Left hindlimb (tissue), 1 donor: ENCODE measurements around the gene FAM227B.
"Not testable (repeated sequence)": the region's sequence is repeated elsewhere in the genome, so short reads cannot be mapped to it uniquely, and the experiment has no call there.

Experiments used
- DNase-seq: peaks from one replicate; pipeline ENCODE4 v3.0.0-alpha.2; 2018

The FAM227B gene

DNA sequence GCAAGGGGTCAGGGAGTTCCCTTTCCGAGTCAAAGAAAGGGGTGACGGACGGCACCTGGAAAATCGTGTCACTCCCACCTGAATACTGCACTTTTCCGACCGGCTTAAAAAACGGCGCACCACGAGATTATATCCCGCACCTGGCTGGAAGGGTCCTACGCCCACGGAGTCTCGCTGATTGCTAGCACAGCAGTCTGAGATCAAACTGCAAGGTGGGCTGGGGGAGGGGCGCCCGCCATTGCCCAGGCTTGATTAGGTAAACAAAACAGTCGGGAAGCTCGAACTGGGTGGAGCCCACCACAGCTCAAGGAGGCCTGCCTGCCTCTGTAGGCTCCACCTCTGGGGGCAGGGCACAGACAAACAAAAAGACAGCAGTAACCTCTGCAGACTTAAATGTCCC, 266.2 kb downstream of the FAM227B start:
- DNase-seq: not testable (repeated sequence)

DNA sequence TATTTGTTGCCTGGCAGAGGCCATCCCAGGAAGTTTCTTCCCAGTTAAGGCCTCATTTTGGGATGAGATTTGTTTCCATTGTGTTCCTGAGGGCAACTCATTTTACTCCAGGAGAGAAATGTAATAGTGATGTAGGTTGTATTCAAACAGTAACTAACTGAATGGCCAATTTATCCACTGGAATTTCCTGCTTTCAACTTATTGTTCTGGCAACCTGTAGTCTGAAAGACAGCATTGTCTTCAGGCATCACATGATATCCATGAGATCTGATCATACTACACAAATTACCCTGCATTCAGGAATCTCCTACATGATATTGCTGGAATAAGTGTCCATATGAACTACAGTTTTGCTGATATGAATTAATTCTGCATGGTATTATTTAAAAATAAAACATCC, 277.1 kb downstream of the FAM227B start:
- no peak for DNase-seq

DNA sequence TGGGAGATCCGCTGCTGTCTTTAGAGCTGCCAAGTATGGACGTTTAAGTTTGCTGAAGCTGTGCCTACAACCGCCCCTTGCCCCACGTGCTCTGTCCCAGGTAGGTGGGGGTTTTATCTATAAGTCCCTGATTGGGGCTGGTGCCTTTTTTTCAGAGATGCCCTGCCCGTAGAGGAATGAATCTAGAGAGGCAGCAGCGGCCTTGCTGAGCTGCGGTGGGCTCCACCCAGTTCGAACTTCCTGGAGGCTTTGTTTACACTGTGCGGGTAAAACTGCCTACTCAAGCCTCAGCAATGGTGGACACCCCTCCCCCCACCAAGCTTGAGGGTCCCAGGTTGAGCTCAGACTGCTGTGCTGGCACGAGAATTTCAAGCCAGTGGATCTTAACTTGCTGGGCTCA, 281.0 kb downstream of the FAM227B start:
- no peak for DNase-seq

DNA sequence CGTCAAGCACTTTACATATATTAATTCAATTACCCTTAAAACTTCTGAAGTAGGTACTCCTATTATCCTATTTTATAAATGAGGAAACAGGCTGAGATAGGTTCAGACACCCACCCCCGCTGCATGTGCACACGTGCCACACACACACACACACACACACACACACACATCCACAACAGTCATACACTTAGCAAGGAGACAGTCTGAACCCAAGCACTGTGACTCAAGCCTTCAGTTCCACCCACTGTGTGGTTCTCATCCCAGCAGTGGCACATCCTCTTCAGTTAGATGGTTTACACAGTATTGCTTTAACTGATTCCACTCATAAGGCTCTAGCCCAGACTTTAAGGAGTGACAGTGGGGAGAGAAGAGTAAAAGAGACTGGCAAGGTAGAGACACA, 288.7 kb downstream of the FAM227B start:
- DNase-seq: no peak

DNA sequence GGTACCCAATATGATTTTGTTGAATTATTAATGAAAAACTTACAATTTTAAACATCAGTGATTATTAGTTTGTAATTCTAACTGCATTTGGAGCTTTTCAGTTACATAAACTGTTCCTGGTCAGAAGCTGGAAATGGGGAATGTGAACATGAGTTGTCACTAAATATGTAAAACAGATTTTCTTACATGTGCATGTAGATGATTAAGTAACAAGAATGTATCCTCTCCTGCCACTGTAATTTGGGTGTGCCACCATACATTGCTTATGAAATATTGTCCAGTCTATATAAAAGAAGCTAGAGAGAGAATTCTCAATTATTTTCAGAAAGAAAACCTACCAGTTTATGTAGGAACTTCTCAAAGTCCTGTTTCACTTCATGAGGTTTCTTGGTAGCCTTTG, 289.2 kb downstream of the FAM227B start:
- no peak for DNase-seq

DNA sequence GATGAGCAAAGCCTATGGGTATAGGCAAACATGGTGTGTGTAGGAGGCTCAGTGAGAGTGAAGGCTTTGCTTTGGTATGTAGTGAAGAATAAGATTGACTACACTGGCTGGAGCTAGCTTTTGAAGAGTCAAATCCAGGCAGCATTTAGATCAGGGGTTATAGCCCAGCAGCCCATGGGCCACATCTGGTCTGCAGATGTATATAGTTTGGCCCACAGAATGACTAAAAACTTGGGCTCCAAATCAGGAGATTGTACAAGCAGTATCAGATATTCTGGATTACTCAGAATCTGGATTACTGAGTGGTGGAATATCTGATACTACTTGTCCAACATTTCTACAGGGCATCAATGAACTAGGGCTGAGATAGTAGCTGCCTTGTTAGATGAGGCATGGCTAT, 290.5 kb downstream of the FAM227B start:
- DNase-seq: no peak

DNA sequence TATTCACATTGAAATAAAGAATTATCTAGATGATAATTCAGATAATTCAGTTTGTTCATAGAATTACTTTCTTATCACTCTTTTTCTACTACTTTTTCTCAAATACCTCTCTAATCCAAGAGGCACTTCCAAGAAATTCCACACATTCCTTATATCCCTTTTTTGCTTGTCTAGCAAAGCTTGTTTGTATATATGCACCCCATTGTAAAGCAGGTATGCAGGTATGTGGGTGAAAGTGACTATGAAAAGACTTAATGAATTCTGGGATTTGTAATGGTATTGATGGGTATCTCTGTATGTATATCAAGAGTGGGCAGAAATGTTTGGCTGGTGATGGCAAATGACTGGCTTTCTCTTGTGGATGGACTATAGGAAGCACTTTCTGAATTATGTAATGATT, 291.7 kb downstream of the FAM227B start:
- no peak for DNase-seq

DNA sequence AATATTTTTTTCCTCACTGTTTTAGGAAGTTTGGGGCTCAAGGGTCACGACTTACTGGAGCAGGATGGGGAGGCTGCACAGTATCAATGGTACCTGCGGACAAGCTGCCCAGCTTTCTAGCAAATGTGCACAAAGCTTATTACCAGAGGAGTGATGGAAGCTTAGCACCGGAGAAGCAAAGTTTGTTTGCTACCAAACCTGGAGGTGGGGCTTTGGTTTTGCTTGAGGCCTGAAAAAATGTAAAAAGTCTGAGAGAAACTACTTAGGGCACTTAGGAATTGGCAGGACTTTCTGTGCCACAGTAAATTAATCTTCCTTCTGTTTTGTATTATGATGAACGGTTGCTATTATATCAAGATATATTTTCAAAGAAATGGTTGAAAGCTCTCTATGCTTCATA, 292.7 kb downstream of the FAM227B start:
- DNase-seq: no peak

DNA sequence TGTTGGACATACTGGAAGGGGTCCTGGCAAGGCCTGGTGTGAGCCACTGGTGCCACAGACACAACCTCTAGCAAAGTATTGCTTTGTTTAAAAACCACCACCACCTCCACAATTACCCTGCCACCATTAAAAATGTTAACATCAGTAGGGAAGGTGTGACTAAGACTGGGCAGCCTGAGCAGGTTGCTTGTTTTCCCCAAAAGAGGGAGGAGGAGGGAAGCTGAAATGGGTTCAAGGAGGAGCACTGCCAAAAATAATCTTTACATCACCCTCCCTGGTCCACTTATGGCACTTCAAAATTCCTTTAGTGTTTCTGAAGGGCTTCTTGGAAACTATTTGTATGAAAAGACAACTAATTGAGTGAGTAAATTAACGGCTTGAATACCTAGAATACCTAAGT, 297.4 kb downstream of the FAM227B start:
- no peak for DNase-seq

DNA sequence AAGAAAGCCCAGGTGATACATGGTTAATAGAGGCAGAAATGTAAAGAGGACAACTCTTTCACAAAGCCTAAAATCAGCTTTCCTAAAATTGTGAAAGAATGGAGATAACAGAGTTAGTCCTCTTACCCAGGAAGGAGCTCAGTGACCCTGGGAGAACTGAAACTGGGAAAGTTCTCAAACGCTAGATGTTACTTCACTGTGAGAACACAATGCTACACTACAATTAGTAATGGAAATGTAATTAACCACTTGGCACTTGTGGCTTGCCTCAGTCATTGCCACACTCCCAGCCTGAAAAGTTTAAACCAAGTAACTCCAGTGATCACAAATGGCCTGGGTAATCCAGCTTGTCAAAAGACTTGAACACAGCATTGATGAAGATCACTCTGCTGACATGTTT, 300.3 kb downstream of the FAM227B start:
- DNase-seq: no peak

DNA sequence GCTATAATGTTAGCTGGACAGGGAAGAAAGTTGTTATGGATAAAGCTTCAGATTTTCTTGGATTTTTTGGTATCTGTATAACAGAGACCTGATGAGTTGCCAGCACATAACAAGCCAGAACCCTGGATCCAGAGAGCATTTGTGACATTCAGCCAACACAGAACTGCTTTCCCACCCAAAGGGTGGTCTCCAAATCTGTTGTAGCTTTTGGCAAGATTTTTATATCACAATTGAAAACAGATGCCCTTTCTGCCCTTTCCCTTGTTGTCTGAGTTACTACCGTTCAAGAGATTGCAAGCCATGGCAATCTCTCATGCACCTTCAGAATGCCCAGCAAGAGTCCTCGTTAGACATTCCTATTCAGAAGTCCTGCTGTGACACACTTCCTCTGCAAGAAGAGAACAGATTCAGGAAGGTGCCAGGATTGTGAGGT, 305.2 kb downstream of the FAM227B start:
- DNase-seq: peak; percentile 56

DNA sequence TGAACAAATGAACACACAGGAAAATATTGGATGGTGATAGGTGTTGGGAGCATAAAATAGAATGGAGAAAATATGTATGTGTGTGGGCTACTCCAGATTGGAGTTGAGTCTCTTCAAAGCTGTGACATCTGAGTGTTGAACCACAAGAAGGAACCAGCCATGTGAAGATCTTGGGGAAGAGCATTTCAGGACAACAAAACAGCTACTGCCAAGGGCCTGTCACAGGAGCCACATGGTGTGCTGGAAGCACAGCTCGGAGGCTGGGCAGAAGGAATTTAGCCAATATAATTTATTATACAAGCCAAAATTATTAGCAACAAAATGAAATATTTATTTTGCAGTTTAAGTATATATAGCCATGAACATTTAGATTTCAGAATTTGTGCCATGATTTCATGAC, 305.9 kb downstream of the FAM227B start:
- DNase-seq: no peak

DNA sequence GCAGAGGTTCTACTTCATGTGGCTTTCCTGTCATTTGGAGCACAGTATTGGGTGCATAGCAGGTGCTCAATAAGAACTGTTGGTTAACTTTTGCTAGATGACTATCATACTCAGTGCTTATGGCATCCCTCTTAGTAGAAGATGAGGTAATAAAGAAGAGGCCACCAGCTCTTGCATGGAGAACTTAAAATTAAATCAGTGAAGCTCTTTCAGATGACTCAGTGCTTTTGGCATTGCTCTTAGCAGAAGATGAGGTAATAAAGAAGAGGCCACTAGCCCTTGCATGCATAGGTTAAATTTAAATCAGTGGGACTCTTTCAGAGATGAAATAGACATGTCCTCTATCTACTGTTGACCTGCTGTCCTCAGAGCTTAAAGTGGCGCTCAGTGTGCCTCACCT, 307.0 kb downstream of the FAM227B start:
- DNase-seq: no peak

DNA sequence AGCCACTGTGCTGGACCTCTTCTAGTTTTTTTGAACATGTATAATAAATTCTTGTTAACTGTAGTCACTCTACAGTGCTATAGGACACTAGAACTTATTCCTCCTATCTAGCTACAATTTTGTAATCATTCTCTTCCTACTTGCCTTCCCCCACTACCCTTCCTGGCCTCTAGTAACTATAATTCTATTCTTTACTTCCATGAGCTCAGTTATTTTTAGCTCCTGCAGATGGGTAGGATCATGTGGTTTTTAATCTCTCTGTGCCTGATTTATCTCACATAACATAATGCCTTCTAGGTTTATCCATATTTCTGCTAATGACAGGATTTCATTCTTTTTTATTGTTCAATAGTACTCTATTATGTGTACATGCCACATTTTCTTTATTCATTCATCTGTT, 310.7 kb downstream of the FAM227B start:
- no peak for DNase-seq

DNA sequence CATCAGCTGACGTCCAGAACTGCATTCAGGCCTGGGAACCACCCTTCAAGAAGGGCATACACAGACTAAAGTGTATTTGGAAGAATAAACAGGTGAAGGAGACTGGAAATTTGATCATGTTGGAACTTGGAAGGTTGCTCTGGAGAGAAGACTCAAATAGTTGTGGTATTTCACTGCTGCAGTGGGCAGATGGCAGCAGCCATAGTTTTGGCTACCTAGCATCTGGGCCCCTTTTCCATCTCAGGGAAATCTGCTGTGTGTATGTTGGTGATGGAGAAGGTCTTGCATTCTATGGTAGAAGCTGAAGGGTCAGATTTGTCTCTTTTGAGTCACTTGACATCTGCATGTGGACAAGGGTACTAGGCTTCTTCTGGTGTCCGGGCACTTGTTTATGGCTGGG, 311.9 kb downstream of the FAM227B start:
- DNase-seq: no peak

DNA sequence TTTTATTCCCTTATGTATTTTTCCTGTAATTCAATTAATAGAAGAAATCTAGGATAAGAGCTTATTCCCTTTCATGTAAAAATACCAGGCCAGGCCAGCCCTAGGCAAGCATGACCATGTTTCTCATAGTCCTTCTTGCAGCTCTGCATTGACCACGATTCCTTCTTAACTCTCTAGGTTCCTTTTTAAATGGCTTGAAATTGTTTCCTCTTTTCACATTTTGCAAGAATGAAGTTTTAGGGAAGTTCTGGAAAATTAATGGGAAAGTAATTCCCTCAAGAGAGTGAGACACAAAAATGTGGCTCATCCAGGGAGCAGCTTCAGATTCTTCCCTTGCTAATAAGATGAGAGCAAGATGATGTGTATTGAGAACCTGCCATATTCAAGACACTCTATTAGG, 314.1 kb downstream of the FAM227B start:
- DNase-seq: no peak

DNA sequence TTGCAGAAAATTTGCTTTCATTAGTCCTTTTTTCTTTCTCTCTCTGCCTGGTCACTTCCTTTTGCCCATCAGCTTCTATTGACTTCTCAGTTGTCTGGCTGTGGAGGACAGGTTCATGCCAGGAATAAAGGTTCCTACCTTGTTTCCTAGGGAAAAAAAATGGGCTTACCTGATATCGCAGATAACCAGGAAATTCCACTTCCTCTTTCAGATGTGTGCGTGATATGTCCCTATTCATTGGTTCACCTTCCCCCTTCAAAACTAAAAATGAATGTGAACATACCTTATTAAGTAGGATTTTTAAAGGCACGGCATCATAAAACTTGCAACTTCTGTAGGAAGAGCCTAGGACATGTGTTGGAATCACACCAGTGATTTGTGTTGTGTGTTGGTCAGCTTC, 317.6 kb downstream of the FAM227B start:
- no peak for DNase-seq

DNA sequence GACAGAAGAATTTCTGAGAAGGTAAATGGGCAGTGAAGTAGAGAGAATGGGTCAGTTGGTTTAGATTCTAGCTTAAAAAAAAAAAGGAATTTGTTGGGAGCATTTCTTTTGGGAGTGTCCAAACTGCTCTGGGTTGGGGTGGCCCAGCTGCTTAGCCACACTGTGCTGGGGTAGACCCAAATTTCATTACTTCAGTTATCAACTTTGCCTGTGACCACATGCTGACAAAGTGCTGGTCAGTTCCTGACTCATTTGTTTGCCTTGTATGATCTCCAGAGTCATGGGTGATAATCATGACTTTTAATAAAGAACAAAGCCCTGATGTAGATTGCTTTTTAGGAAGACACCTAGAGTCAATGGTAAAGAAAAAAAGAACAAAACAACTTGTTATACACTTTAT, 319.1 kb downstream of the FAM227B start:
- DNase-seq: no peak

DNA sequence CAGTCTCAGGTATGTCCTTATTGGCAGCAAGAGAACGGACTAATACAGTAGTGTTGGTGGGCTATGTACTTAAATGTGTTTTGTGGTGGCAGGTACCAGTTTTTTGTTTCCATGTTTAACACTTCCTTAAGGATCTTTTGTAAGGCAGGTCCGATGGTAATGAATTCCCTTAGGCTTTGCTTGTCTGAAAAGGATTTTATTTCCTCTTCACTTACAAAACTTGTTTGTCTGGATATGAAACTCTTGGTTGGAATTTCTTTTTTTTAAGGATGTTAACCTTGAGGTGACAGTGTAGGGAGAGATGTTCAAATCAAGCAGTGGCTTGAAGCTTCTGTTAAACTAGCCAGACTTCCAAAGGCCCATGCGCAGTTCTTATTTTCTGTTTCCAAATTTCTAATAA, 319.8 kb downstream of the FAM227B start:
- no peak for DNase-seq

DNA sequence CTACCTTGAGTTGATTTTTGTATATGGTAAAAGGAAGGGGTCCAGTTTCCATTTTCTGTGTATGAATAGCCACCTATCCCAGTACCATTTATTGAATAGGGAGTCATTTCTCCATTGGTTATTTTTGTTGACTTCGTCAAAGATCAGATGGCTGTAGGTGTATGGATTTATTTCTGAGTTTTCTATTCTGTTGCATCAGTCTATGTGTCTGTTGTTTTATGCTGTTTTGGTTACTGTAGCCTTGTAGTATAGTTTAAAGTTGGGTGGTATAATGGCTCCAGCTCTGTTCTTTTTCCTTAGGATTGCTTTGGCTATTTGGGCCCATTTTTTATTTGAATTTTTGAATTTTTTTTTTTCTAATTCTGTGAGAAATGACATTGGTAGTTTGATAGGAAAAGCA, 323.0 kb downstream of the FAM227B start:
- DNase-seq: no peak

DNA sequence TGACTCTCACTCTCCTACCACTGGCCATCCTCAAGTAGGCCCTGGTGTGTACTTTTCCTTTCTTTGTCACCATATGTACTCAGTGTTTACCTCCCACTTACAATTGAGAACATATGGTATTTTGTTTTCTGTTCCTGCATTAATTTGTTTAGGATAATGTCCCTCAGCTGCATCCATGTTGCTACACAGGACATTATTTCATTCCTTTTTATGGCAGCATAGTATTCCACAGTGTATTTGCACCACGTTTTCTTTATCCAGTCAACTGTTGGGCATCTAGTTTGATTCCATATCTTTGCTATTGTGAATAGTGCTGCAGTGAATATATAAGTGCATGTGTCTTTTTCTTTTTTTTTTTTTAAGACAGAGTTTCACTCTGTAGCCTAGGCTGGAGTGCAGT, 324.4 kb downstream of the FAM227B start:
- no peak for DNase-seq

DNA sequence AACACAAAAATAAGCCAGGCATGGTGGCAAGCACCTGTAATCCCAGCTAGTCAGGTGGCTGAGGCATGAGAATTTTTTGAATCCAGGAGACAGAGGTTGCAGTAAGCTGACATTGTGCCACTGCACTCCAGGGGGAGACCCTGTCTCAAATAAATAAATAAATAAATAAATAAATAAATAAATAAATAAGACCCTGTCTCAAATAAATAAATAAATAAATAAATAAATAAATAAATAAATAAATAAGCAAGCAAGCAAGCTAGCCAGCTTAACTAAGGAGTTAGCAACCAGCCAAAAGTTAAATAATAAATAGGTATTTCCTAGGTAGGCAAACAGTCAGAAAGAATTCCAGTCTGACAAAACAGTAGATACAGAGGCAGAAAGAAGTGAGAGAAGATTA, 326.7 kb downstream of the FAM227B start:
- no peak for DNase-seq

DNA sequence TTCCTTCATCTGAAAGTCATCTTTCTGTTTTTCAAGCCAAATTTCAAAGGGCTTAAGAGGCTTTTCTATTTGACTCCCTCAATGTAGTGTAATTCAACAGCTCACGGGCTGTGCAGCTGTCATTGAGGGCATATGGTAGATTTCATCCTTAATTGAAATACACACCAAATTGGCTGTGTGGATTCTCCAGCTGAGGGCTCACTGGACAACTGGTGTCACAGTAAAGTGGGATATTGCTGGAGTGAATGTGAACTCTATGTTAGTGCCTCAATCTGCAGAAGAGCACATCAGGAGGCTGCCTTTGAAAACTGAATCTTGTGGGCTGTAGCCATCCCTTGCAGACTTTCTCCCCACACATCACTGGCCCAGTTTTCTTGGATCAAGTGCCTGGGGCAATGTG, 330.4 kb downstream of the FAM227B start:
- peak; percentile 53 for DNase-seq

DNA sequence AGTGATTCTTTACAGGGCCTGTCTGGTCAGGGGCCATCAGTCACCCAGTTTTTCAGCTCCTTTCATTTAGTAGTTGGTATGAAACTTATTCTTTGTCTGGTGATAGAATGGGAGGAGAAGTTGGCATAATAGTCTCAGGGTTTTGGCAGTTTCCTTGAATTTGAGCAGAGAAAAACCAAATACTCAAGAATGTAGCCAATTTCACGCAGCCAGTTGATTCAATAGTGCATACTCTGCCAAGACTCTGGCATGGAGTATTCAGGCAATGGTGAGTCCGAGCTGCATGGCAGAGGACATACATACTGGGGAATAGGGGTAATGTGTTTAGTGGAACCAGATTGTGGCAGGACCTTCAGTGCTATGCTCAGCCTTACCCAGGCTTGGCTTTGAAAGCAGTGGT, 332.2 kb downstream of the FAM227B start:
- DNase-seq: no peak

DNA sequence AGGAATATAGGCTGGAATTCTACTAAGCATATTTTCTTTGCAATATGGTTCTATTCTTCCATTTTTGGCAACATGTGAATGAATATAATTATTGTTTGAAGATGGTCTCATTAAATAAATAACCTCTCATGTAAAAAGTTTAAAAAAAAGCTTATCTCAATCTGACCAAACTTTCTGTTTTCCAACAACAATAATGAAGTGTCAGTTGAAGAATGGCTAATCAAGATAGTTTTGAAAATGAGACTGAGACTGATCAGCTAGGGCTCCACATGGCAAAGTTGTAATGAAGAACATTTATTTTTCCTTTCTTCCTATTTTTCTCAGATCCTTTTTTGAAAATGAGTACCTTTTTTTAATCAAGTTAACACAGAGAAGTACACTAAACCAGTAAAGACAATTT, 333.1 kb downstream of the FAM227B start:
- DNase-seq: no peak
